ENCODE results near the gene MRPL20.
A peak's percentile ranks its signal among the peaks of the same experiment; 100 is the strongest.
"Not testable (repeated sequence)": the region's sequence is repeated elsewhere in the genome, so short reads cannot be mapped to it uniquely, and the experiment has no call there.

MRPL20 gene

GRCh38 chr1:1406821-1407635 lies at the start of gene MRPL20:
MRPL20 (minus strand) TSS chr1:1407293; CDS start chr1:1407217, 76 bp downstream.
- DNase-seq: peak; percentile 95

DNA sequence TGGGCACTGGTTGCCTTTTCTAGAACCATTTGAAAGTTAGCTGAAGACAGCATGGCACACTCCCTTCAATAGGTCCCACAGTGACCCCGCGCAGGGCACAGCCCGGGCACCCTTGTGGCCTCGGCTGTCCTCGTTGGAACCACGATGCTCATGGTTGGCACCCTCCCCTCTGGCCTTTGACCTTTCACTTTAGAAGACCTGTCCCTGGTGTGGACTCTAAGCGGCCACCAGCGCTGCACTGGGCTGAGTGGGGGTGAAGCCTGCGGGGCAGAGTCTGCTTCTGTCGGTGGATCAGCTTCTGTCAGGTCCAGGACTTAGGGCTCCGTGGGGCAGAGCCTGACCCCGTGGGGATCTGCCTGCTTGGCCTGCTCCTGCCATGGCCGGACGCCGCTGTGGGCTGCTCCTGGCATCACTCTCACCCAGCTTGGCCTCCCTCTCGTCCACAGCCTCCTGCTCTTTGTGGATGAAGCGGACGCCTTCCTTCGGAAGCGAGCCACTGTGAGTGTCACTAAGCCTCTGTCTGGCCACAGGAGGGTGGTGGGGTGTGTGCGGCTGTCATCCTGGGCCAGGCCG lies 49.7 kb upstream of the MRPL20 start:
- DNase-seq: not testable (repeated sequence)

GRCh38 chr1:1455934-1456333 lies 48.8 kb upstream of the MRPL20 start:
- DNase-seq: not testable (repeated sequence)

- no peak for DNase-seq
These were observed 48.3 kb upstream of the MRPL20 start for GRCh38 chr1:1455366-1455884.

DNA sequence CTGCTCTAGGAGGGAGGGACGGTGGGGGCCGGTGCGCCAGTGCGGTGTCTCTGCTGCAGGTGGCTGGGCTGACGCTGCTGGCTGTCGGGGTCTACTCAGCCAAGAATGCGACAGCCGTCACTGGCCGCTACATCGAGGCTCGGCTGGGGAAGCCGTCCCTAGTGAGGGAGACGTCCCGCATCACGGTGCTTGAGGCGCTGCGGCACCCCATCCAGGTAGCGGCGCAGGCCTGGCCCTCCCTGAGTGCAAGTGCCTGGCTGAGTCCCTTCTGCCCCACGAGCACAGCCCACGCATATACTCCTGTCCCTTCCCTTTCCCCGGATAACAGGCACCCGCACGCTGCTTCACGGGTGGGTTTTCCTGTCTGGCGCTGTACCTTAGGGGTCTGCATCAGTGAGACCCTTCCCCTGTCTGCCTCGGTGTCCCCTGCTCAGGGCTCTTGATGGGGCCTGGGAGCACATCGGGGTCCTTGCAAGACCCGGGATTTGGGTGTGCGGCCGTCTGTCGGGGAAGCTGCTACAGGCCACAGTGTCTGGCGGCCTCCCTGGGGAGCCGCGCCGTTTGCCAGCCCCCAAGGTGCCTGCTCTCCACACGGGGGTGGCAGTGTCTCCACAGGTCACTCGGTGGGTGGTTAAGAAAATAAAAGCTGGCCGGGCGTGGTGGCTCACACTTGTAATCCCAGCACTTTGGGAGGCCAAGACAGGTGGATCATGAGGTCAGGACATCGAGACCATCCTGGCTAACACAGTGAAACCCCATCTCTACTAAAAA lies 47.4 kb upstream of the MRPL20 start:
- not testable (repeated sequence) for DNase-seq

DNA sequence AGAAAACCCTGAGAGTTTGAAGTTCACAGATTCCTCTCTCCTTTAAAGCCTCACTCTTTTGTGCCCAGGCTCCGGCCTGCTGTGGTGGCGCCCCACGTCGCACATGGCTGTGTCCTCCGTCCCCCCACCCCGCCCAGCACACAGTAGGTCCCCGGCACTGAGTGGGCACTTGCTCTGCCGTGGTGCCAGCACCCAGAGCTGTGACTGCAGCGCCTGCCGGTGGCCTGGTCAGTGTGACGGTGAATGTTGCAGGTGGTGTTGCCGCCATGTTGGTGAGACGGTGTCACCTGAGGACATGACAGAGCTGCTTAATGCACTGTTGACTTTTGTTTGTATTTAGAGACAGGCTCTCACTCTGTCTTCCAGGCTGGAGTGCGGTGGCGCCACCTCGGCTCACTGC lies 45.8 kb upstream of the MRPL20 start:
- no peak for DNase-seq

GRCh38 chr1:1452365-1452739 lies 45.3 kb upstream of the MRPL20 start:
- DNase-seq: not testable (repeated sequence)

DNA sequence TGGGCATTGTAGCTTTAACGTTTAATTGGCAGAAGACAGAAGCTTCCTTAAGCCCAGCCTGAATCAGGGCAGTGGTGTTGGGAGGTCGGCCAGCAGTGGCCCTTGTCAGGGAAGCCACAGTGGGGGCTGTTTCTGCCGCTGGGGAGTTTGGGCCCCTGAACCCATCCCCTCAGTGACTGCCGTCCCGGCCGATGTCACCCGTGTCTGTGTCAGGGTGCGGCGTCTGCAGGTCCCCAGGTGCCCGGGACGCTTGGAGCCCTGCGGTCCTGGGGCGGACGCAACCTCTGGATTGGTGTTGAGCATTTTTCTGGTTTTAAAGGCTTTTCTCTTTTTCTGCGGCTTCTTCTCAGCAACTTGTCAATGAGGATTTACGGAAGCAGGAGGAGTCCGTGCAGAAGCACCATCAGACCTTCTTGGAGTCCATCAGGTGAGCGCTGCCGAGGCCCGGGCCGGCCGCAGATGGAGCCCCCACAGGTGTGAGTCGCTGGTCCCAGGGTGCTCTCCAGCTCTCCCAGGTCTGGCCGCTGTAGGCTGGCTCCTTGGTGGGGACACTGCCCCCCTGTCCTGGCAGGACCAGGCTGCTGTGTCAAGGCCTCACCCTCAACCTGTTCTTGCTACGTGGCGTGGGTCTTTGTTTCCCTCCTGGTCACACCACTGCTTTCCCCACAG lies 44.7 kb upstream of the MRPL20 start:
- no peak for DNase-seq

GRCh38 chr1:1450616-1451015 lies 43.5 kb upstream of the MRPL20 start:
- not testable (repeated sequence) for DNase-seq

DNA sequence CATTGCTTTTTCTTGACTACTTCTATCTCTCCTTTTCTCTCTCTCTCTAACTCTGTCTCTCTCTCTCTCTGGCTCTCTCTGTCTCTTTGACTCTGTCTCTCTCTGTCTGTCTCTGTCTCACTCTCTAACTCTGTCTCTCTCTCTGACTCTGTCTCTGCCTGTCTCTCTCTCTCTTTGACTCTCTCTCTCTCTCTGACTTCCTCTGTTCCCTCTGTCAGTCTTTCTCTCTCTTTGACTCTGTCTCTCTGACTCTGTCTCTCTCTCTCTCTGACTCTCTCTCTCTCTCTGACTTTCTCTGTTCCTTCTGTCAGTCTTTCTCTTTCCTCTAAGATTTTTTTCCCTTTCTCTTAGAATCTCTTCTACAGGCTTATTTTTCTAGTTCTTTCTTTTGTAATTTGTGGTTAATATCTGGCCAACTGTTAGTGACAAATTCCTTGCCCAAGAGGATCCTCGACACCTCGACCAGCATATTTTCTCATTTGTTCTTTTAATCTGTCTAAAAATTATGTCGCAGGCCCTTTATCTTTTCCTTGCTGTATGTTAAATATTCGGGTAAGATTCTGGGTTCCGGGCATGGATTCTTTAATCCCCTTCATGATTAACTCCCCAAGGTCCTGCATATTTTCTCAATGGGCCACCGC lies 42.1 kb upstream of the MRPL20 start, which contains the start of gene ATAD3C:
Gene ATAD3C (plus strand): TSS at position 591 of the 641 bp plus-strand sequence. CDS start 995 bp downstream, outside the sequence.
- no peak for DNase-seq

DNA sequence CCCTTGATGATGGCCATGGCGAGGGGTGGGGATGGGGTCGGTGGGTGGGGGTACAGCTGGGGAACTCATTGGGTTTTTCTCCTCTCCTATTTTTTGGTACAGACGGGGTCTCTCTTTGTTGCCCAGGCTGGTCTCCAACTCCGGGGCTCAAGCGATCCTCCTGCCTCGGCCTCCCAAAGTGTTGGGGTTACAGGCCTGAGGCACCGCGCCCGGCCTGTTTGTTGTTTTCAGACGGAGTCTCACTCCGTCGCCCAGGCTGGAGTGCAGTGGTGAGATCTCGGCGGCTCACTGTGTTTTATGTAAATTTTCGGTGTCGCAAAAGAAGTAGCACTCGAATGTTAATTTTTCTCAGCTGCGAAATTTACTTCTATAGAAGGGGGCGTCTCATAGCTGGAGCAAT lies 39.5 kb upstream of the MRPL20 start:
- not testable (repeated sequence) for DNase-seq

- DNase-seq: no peak
These were observed 35.1 kb upstream of the MRPL20 start for GRCh38 chr1:1442069-1442770.

GRCh38 chr1:1441002-1441888 lies 34.2 kb upstream of the MRPL20 start:
- DNase-seq: peak; percentile 46

DNA sequence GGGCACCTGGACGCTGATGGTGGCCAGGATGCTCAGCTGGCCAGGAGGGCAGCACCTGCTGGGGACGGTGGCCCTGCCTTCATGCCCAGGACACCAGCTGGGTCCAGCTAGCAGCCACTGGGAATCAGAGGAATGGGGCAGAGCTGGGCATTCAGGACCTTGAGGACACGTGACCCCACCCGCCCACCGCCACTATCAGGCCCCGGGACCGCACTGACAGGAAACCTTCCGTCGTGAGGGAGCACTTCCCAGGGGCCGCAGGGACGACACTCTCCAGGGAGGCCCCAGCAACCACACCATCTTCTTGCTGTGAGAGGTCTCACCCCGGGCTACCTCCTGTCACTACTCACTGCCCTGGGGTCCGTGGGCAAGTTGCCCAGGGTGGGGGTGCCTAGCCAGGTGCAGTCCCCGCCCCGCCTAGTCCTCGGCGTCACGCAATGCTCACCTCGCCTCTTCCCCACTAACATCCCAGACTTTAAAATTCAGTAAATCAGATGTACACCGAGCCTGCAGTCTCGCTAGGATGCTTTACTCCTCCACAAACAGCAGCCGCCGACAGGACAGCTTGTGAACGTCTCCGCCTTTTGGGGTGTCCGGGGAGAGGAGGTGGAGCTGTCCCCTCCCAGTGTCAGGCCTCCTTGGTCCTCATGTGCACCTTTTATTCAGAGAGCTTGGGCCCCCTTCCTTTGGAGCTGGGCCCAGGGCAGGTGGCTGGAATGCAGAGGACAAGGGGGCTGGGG lies 33.3 kb upstream of the MRPL20 start:
- no peak for DNase-seq

DNA sequence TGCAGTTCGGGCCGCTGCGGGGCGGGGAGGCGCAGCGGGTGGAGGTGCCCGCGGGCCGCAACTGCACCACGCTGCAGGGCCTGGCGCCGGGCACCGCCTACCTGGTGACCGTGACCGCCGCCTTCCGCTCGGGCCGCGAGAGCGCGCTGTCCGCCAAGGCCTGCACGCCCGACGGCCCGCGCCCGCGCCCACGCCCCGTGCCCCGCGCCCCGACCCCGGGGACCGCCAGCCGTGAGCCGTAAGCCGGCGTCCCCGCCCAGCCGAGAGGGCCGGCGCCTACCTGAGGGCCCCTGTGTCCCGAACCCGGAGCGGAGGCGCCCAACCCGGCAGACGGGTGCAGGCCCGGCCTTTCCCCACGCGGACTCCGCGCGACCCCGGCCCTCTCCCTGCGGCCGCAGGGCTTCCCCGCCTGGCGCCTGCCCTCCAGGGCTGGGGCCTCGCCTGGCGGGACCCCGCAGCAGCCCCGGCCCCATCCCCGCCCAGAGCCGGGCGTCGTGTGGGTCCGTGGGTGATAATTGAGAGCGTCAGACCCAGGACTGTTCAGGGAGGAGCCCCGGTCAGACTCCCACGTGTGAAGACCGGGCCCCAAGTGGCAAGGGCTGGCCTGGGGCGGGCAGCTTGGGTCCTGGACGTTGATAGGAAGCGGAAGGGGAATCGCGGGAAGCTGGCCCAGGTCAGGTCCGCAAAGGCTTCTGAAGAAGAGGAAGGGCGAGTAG lies 32.6 kb upstream of the MRPL20 start:
- no peak for DNase-seq

DNA sequence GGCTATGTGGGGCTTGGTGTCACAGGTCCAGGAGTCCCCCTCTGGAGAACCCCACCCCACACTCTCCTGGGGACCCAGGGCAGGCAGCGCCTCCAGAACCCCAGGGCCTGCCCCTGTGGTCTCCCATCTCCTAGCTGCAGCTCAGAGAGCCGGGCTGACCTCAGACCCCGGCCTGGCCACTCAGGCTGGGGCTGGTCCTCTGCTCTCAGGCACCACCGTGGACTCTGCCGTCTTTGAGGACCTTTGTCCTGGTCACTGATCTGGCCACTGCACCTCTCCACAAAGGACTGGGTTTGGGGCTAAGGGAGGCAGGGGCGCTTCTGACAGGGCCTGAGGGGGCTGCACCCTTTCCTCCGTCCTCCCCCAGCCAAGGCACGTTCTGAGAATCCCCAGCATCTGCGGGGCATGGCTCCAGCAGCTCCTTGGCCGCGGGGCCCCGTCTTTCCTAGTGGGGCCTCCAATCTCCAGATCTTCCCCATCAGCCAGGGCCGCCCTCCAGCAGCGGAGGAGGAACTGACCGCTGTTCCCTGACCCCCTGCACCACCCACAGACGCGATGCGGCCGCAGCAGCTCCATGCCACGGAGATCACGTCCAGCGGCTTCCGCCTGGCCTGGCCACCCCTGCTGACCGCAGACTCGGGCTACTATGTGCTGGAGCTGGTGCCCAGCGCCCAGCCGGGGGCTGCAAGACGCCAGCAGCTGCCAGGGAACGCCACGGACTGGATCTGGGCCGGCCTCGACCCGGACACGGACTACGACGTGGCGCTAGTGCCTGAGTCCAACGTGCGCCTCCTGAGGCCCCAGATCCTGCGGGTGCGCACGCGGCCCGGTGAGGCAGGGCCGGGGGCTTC lies 31.7 kb upstream of the MRPL20 start:
- DNase-seq: no peak

- DNase-seq: no peak
These were observed 30.8 kb upstream of the MRPL20 start for GRCh38 chr1:1437904-1438376.
